HG02759 (cell line): ENCODE results near the gene ARHGEF25.
"Not testable (repeated sequence)": the region's sequence is repeated elsewhere in the genome, so short reads cannot be mapped to it uniquely, and the experiment has no call there.

Experiments
- ATAC-seq: cut with Tn5 transposase; IDR thresholded peaks from one replicate; pipeline ENCODE4 v1.9.1; 2021; ENCODE audit warnings: mild to moderate bottlenecking, moderate library complexity; ENCODE audit not compliant: unreplicated experiment

Gene ARHGEF25

GRCh38 chr12:57607958-57608663 lies 3.1 kb upstream of the ARHGEF25 start:
- no peak for ATAC-seq

DNA sequence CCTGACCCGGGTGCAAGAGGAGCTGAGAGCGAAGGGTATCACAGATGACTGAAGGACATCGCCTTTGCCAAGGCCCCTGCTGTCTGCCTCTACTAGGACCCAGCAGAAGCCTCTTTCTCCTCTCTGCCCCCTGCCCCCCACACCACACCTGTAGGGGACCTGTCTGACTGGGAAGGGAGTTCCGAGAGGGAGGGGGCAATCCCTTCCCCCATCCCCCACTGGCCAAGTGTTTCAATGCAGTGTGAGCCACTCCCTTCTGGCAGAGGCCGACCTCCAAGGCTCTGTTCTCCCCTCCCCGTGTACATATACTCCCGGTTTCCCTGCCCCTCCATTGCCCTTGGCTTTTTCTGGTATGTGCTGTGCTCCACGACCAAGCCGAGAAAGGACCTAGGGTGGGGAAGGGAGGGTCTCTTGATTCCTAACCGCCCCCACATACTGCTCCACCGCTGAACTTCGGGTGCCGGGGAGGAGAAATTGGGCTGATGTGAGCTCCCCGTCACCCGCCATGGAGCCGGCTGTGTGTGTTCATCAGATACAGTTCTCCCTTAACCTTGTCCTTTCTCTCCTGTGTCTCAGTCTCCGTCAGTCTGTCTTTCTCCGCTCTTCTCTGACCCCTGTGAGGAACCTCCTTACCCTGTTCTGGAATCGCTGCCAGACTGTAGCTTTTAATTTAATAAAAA lies 2.0 kb upstream of the ARHGEF25 start:
- no peak for ATAC-seq

GRCh38 chr12:57609781-57610553 lies 1.3 kb upstream of the ARHGEF25 start:
- no peak for ATAC-seq

DNA sequence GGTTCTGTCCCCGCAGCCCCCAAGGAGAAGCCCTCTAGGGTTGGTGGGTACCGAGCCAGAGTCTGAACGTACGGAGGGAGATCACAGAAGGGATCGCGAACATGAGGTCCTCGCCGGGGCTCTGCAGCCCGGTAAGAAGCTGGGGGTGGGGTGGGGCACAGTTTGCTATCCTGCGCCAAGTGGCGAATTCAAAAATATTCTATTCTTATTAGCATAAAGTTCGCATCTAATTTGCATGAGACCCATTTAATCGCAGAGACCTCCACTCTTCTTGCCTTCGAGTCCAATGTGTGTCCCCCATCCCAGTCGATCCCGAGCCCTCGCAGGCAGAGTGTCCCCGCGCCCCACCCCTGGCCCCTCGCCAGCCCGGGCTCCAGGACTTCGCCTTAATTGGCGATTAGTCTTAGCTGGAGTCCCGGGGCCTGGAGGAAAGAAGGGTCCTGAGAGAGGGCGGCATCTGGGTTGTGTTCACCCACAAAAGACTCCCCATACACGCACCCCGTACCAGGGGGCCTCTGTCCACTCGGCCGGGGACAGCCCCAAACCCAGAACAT lies 604 bp upstream of the ARHGEF25 start:
- ATAC-seq = no peak

GRCh38 chr12:57611827-57612710 lies 834 bp downstream of the ARHGEF25 start:
- ATAC-seq = no peak

- ATAC-seq = no peak
These were observed 1.6 kb downstream of the ARHGEF25 start for GRCh38 chr12:57612711-57613426.

DNA sequence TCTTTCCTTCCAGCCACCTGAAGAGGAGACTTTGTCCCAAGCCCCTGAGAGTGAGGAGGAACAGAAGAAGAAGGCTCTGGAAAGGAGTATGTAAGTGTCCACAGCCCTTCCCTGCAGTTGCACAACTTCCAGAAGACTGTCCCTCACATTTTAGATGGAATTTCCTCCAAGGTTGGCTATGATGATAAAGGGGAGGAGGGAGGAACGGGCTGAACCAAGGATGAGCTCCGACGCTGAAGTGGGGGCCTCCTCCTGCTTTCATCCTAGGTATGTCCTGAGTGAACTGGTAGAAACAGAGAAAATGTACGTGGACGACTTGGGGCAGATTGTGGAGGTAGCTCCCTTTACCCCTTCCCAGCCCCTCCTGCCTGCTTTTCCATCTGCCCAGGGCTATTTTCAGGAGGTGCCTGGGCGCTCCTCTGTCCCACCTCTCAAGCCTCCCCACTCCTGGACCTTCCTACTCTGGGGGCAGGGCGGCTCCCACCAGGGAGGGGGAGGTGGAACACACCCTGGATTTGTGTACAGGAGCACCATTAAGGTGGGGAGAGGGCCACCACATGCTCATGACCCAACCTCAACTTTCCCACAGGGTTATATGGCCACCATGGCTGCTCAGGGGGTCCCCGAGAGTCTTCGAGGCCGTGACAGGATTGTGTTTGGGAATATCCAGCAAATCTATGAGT lies 2.3 kb downstream of the ARHGEF25 start:
- no peak for ATAC-seq

GRCh38 chr12:57614178-57614947 lies 3.1 kb downstream of the ARHGEF25 start:
- ATAC-seq = peak; percentile 62

DNA sequence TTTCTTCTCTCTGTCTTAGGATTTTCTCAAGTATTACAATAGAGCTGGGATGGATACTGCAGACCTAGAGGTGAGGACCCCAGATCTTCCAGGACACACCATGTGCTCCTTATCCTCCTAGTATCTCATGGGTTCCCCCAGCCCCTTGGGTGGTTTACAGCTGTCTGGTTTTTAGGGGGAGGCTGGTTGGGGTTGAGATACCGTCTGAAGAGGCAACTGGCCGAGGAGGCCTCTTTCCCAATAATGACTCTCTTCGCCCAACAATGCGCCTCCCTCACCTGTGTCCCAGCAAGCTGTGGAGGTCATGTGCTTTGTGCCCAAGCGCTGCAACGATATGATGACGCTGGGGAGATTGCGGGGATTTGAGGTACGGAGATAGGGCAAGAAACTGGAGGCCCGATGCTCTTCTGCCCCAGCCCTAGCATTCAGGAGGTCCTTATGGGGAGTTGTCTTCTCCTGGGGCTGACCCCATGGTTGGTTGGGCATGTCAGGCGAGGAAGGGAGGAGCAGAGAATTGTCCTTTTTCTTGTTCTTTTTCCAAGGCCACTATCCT lies 3.8 kb downstream of the ARHGEF25 start:
- no peak for ATAC-seq

- no peak for ATAC-seq
These were observed 4.4 kb downstream of the ARHGEF25 start for GRCh38 chr12:57615637-57616036.

- ATAC-seq = no peak
These were observed 5.3 kb downstream of the ARHGEF25 start for GRCh38 chr12:57616383-57617101.

DNA sequence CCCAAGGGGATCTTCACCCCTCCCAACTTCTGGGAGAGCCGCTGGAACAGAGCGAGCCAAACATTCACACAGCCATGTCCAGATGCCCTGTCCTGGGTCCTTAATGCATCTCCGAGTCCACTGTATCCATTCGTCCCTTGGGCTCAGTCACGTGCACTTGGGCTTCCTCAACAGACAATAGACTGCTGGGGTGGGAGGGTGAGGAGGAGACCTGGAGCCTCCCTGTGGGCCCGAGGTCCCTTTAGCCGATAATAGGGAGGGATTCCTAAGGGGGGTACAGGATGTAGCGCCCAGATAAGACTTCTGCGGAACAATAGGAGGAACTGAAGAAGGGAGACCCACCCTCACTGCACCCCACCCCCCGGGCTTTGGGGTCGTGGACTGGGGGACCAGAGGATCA lies 6.7 kb downstream of the ARHGEF25 start:
- no peak for ATAC-seq

DNA sequence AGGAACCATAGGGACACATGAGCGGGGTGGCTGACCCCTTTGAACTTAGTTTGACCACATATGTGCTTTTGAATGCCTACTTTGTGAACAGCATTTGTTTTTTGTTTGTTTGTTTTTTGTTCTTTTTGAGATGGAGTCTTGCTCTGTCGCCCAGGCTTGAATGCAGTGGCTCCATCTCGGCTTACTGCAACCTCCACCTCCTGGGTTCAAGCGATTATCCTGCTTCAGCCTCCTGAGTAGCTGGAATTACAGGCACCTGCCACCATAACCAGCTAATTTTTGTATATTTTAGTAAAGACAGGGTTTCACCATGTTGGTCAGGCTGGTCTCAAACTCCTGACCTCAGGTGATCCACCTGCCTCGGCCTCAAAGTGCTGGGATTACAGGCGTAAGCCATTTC lies 7.2 kb downstream of the ARHGEF25 start:
- ATAC-seq = not testable (repeated sequence)

GRCh38 chr12:57618966-57619433 lies 7.8 kb downstream of the ARHGEF25 start:
- no peak for ATAC-seq

DNA sequence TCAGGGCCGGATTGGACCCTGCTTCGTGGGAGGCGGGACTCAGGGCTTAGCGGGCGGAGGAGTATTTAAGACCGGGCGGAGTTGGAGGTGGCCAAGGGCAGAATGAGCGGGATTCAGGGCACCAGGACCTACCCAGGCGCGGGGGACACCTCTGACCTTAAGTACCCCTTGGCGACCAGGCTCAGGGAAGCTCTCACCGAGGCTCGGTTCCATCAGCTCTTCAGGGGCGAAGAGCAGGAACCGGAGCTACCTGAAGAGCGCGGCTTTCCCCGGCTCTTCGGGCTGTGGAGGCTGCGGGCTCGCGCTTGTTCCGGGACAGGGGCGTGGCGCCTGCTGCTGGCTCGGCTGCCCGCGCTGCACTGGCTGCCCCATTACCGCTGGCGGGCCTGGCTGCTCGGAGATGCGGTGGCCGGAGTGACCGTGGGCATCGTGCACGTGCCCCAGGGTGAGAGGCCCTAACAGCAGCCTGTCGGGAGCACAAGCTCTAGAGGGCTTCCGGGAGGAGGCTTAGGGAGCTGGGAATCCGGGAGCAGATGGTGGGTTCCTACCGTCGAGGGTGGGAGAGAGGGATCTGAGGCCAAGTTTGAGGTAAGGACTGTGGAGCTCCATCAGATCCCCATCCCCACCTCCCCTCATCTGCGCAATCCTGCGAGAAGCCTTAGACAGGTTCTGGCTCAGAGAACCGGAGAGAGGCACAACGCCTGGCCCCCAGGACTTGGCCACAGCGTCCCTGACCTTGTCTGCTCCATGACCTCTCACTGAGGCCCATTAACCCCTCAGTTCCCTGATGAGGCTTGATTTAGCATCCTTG lies 8.4 kb downstream of the ARHGEF25 start:
- ATAC-seq = no peak

GRCh38 chr12:57620245-57620935 lies 9.2 kb downstream of the ARHGEF25 start:
- ATAC-seq = no peak
